NCI-H2196 treated with DMSO at 0.1 percent for 48 hours (cell line): Measurements from ENCODE around the gene KNSTRN.

ENCODE experiments used
- DNase-seq: peaks from one replicate; lab custom pipeline; 2025; ENCODE audit not compliant: unreplicated experiment; lab: John Stamatoyannopoulos, UW

The KNSTRN gene

GRCh38 chr15:40382580-40383456 is at the start of gene KNSTRN:
TSS of gene KNSTRN (plus strand) at chr15:40382721. CDS start at chr15:40382836, 115 bp downstream.
- DNase-seq: peak; percentile 76

GRCh38 chr15:40333922-40334492 is 48.5 kb upstream of the KNSTRN start:
- no peak for DNase-seq

DNA sequence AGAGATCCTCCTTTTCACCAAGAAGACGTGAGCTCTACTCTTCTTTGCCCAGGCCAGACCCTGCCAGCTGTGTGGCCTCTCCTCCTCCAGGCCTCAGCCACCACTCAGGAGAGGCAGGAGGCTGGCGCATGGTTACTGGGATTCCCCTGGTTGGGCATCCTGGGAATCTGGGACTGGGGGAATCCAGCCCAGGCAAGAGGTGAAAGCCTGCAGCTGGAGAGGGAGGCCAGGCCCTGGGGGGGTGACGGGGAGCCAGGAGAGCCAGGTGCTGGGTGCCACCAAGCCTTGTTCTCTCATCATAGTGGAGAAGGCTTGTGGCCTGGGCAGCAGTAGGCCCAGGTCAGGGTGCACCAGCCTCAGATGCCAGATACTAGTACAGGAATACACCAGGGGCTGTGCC is 48.0 kb upstream of the KNSTRN start:
- DNase-seq: no peak

DNA sequence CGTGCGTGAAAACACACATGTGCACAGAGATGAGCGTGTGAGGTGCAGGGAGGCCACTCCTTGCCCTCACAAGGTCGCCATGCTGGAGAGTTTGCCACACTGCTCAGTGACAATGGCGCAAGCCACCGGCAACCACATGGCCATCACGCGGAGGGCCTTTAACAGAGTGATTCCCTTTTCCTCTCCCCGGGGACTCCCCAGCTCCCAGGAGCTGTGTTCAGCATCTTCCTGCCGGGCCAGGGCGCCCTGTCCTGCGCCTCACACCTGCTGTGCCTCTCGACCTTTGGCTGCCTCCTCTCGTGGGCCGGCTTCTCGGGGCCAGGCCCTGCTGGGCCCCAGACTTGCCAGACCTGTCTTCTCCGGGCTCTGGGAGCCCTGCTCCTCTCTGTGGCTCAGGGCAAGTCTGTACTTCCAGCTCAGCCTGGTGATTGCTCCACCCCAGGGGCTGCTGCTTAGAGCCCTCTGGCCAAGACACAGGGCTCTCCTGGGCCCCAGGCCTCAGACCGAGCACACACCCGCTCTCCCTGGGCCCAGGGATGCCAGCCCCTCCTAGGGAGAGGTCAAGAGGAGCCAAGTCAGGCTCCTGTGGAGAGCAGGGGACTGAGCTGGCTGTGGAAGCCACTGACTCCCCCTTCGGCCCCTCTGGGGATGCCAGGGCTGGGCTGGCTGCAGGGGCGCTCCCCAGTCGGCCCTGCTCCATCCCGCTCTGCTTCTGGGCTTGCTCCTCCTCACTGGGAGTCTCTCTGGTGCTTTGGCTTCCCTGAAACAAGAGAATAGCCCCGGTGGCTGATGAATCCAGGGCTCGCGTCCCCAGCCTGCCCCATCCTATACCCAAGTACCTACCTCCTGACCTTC is 47.4 kb upstream of the KNSTRN start:
- DNase-seq: no peak

DNA sequence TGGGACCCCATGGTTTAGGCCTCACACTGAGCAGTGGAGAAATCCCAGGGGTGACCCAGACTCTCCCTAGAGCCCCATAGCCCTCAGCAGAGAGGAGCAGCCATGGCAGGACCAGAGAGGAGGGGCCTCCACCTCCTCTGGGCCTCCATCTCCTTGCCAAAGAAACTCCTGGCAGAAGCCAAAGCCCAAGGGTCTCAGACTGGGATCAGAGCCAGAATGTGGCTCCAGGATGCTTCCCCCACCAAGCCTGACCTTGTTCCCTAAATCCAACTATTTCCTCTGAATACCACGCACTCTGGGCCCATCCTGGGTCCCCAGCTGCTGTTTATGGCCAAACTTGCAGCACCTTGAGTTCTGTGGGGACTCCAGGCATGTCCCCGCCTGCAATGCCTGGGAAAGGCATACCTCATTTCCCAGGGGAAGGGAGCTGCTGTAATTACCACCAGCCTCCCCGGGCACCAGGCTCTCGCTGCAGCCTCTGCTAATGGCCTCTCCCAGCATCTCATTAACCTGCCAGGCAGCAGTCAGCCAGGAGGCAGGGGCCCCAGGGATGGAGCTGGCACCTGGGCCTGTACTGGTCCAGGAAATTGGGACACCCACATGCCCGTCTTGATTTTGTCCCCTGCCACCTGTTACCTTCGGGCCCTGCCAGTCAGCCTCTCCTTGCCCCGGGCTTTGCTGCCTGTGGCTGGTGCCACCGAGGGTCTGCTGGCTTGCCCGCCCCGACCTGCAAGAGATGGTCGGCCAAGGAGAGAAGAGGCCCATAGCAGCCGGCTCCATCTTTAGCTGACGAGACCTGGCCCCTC is 46.4 kb upstream of the KNSTRN start:
- no peak for DNase-seq

DNA sequence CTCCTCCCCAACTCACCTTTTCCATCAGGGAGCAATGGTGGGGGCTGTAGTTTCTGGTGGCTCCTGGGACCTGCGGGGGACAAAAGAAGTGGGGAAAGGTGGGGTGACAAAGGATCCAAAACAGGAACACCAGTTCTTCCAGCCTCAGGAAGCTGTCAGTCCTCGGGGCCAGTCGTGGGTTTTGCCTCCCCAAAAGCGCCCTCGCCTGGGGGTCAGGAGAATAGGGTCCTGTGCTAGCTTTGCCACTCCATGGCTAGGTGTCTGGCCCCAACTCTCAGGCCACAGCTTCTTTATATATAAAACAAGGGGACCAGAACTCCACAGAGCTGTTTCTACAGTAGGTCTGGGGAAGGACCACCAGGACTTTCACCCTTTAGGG is 45.8 kb upstream of the KNSTRN start:
- DNase-seq: no peak

DNA sequence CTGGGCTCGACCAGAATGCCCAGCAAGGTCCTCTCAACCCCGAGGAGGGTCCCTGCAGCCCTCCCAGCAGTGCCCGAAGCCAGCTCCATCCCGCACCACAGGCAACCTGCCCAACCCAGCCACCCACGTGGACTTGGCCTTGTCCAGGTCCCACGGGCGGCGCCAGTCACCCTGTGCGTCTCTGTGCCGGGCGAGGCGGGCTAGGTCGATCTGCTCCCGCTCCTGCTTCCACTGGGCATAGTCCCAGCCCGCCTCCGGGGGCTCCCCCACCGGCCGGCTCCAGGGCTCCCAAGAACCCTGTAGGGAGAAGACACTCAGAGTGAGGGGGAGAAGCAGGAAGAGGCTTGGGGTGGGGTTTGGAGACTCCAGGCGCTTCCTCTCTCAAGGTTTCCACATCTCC is 44.9 kb upstream of the KNSTRN start:
- DNase-seq: no peak

DNA sequence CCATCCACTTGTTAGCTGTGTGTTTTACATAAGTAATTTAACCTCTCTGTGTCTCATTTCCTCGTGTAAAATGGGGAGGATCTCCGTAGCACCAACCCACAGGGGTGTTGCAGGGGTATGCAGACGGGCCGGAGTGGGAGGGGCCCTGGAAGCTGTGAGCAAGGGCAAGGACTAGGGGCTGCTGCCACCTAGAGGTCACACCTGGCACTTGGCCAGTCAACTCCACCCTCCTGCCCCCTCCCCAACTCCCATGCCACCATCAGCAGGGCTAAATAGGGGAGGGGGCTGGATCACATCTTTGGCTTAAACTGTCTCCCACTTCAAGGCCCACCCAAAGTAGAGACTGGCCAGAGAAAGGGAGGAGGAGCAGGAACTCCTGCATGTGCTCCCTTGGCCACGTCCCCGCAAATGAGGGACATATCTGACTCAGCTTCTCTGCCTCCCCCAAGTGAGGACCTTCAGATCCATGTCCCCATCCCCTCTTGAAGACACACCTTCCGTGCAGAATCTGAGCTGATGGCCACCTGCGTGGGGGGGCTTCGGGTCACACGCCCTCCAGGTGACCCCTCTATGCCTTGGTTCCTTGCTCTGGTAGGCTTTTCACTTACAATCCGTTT is 44.4 kb upstream of the KNSTRN start:
- no peak for DNase-seq

DNA sequence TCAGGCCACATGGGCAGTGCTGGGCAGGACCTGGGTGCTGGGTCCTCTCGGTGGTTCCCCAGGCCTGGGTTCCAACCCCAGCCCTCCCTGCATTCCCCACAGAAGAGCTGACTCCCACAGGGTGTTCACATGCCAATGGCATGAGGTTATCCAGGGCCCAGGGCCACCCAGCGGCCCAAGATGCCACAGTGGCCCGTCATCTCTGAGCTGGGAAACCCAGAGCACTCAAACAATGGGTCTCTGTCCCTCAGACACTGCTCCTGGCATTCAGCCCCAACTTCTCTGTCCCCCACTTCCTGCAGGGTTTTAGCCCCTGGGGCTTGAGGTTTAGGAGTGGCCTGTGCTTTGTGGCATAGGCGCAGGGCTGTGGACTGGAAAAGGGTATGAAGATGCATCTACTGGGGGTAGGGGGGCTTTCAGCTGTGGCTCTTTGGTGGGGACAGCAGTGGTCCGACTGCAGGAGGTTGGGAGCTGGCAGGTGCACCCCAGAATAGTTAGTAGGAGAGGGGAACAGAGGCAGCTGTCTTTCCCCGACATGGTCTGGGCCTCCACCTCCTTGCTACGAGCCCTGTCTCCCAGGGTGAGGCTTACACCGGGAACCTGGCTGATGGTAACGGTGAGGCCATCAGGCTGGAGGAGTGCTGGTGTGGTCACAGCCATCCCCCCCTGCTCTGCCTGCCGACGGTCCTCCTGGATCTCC is 43.5 kb upstream of the KNSTRN start:
- no peak for DNase-seq

- no peak for DNase-seq
Observed at GRCh38 chr15:40339621-40339945, 42.9 kb upstream of the KNSTRN start.

- no peak for DNase-seq
Observed at GRCh38 chr15:40340038-40340739, 42.3 kb upstream of the KNSTRN start.

DNA sequence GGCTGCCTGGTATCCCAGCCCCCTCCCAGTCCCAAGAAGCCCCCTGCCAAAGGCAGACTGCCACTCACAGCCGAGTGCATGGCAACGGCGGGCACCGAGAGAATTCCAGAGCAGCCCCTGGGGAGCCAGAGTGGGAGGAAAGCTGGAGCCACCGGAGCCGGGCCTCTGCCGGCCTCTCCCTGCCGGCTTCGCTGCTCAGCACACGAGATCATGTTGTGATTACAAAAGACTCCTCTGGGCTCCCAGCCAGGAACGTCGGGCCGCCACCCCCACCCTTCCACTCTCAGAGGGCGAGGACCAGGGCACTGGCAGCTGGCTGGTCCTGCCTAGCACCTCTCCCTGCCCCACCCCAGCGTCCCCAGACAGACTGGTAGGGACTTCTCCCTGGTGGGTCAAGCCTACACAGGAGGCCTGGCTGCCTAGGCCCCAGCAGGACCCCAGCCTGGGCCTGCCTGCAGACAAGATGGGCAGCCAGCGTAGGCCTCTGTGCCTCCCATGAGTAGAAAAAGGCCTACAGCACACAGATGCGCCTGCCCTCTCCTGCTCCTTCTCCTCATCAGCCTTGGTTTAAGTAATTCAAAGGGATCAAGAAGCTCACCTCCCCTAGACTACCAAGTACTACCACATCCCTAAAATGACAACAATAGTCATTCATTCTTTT is 41.7 kb upstream of the KNSTRN start, which contains the start of gene CCDC9B:
TSS of gene CCDC9B (minus strand) at position 200 of the 661 bp plus-strand sequence. CDS start at position 80, 120 bp downstream.
- DNase-seq: peak; percentile 29

- no peak for DNase-seq
Observed at GRCh38 chr15:40342416-40343320, 39.9 kb upstream of the KNSTRN start.

GRCh38 chr15:40343512-40343911 is 39.0 kb upstream of the KNSTRN start:
- DNase-seq: no peak

DNA sequence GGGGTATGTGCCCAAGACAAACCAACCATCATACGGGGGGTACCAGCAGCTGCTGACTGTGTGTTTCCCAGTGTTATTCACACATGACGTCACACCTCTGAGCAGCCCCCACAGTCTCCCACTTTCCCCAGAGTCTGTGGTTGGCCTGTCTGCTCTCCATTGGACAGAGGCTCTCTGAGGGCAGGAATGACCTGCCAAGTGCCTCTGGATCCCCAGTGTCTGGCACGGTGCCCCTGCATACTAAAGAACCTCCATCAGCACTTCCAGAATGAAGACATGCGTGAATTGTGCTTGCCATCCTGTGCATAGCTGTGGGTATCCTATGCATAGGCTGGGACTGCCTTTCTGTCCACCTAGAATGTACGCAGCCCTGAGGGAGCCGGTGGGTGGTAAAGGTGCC is 38.3 kb upstream of the KNSTRN start:
- DNase-seq: no peak

GRCh38 chr15:40344631-40345120 is 37.8 kb upstream of the KNSTRN start:
- peak; percentile 11 for DNase-seq

DNA sequence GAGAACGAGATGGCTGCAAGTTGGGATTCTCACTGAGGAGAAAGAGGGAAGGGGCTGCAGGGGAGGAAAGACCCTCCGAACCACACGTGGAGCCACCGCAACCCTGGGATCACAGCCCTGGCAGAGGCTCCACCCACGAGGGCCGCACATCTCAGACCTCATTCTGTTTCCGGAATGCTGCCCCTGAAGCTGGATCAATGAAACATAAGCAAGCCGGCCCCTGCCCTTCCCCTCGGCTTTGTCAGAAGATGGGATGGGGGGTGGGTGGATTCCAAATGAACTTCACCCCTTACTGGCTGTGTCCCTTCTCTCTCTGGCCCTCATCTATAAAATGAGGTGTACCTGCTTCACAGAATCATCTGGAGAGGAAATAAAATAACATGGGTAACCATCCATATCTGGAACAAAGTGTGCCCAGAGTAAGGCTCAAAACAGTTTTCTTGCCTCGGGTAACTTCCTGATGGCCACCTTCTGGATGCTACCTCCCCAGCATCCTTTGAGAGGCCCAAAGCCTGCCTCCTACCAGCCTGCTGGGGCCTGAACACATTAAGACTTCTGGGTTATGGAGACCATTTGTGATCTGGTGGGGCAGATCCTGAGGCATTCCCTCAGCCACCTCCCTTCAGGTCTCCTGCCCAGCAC is 37.2 kb upstream of the KNSTRN start:
- no peak for DNase-seq
